Fibroblast of villous mesenchyme (primary cell): ENCODE results near the gene ELOVL2. TPM values are rescaled to one million over a fixed set of nuclear protein-coding genes. Genes with fewer than 3 reads are reported as not detected.

Source experiments
- DNase-seq: peaks from one replicate; pipeline ENCODE4 v3.0.0-alpha.2; 2010; ENCODE audit warnings: low read depth
- H3K4me3 ChIP-seq: 2 replicates; pipeline ENCODE4 v1.5.1; 2011; ENCODE audit warnings: low read depth, mild to moderate bottlenecking, low read length
- total RNA-seq: library from RNA; depleted of rRNA; stranded (reverse); fragments of >200 nt; gene quantifications from 2 replicates; pipeline ENCODE4 v1.2.3, GENCODE V29; 2012
- TF ChIP-seq, protein P1 (sequence below): IDR thresholded peaks from 2 replicates; pipeline ENCODE4 v1.5.1; 2012; ENCODE audit warnings: low read depth, mild to moderate bottlenecking, low read length; ENCODE audit not compliant: insufficient read depth

The ELOVL2 gene
- total RNA-seq, 1 donor, result 2.6 TPM

DNA sequence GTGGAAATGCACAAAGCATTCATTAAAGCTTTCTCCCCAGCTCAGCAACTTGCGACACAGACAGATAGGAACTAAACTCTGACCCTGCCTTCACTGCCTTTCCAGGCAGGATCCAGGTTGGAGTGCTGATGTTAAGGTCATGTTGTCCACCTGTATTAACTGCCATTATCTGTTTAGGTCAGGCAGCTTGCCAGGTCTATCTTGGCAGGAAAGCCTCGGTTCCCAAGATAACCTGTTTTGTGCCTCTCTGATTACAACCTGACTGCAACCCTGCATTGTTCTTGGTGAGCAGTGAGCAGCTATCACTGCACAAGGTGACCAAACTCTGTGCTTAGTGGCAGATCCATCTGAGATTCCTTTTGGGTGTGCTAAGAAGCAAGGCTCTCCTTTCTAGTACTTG, 23.2 kb upstream of the ELOVL2 start:
- TF ChIP-seq, protein P1, sequence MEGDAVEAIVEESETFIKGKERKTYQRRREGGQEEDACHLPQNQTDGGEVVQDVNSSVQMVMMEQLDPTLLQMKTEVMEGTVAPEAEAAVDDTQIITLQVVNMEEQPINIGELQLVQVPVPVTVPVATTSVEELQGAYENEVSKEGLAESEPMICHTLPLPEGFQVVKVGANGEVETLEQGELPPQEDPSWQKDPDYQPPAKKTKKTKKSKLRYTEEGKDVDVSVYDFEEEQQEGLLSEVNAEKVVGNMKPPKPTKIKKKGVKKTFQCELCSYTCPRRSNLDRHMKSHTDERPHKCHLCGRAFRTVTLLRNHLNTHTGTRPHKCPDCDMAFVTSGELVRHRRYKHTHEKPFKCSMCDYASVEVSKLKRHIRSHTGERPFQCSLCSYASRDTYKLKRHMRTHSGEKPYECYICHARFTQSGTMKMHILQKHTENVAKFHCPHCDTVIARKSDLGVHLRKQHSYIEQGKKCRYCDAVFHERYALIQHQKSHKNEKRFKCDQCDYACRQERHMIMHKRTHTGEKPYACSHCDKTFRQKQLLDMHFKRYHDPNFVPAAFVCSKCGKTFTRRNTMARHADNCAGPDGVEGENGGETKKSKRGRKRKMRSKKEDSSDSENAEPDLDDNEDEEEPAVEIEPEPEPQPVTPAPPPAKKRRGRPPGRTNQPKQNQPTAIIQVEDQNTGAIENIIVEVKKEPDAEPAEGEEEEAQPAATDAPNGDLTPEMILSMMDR, result no peak
- DNase-seq, result no peak
- no peak overlapping the region for H3K4me3 ChIP-seq

GRCh38 chr6:11066505-11067347, 22.6 kb upstream of the ELOVL2 start:
- no peak for DNase-seq
- no peak overlapping the region for H3K4me3 ChIP-seq
- TF ChIP-seq, protein P1, result no peak

DNA sequence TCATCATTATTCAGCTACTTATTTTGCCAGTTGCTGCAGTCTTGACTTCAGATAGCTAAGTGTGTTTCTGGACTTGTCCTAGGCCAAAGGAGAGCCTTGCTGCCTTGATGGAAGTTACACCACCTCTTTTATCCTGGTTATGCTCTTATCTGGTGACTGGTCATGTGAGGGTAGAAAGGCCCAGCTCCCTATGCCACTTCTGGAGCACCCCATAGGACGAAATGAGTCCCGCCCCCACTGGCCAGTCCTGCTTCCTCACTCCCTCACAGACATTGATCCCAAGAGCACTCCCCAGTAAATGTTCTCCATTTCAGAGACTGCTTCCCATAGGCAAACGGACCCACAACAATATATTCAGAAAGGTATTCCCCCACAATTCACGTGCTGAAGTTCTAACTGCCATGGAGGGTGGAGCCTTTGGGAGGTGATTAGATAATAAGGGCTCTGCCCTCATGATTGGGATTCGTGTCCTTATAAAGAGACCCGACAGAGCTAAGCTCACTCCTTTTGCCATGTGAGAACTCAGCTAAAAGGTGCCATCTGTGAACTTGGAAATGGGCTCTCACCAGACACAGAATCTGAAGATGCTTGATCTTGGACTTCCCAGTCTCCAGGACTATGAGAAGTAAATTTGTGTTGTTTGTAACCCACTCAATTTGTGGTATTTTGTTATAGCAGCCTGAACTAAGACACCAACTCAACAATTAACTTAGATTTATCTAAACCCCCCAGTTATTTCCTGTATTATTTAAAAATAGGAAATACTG, 21.5 kb upstream of the ELOVL2 start:
- no peak for DNase-seq
- TF ChIP-seq, protein P1, result no peak
- no peak overlapping the region for H3K4me3 ChIP-seq

DNA sequence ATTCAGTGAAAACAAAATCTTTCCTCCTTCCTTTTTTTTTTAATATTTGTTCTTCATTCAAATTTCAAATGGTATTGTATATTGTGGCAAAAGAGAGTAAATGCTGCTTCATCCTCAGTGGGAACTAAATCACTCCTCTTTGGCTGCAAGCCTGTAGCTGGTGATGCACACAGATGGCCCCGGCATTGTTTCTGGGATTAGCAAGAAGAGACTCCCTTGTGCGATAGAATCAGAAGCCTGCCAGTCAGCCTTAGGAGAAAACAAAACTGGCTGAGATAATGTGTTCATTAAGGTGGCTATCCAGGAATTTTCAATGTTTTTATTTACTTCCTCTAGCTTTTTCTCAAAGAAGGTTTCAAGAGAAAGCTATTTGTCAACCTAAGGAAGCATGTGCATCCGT, 20.7 kb upstream of the ELOVL2 start:
- TF ChIP-seq, protein P1, result no peak
- DNase-seq, result no peak
- H3K4me3 ChIP-seq, result no peak overlapping the region

DNA sequence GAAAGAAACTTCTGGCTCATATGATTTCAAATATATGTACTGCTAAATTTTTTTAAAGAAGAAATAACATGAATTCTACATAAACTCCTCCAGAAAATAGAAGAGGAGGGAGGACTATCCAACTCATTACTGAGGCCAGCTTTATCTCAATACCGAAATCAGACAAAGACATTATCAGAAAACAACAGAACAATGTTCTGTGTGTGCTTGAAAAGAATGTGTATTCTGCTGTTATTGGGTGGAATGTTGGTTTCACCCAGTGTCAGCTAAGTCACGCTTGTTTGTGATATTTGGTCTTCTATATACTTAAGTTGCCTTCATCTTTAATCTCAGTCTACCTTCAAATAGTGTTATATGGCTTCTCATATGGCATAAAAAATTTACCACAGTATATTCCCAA, 18.6 kb upstream of the ELOVL2 start:
- DNase-seq, result no peak
- no peak overlapping the region for H3K4me3 ChIP-seq
- TF ChIP-seq, protein P1, result no peak

DNA sequence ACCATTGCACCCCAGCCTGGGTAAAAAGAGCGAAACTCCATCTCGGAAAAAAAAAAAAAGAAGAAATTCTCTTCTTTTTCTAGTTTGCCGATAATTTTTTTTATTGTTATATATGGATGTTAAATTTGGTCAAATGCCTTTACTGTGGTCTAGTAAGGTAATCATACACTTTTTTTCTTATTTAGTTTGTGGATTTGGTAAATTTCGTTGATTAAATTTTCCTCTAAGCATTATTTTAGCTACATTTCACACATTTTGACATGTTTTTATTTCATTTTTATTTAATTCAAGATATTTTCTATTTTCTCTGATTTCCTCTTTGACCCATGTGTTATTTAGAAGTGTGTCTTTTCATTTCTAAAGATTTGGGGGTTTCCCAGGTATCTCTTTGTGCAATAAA, 18.0 kb upstream of the ELOVL2 start:
- TF ChIP-seq, protein P1, result no peak
- no peak for DNase-seq
- no peak overlapping the region for H3K4me3 ChIP-seq
